Bronchial epithelial cell (primary cell): ENCODE measurements around the gene NNAT. TPM values are rescaled to one million over a fixed set of nuclear protein-coding genes. Genes with fewer than 3 reads are reported as not detected.

Source experiments
- DNase-seq: peaks from one replicate; pipeline ENCODE4 v3.0.0-alpha.2; 2010; ENCODE audit warnings: low read depth
- FAIRE-seq: peaks from 2 replicates; lab custom pipeline; 2011; peaks lifted over from hg19 to GRCh38; lab: Jason Lieb, UNC
- H3K27me3 ChIP-seq: 2 replicates; pipeline ENCODE4 v1.5.1; 2011; ENCODE audit warnings: low read length; ENCODE audit not compliant: control insufficient read depth, insufficient read depth
- H3K36me3 ChIP-seq: 2 replicates; pipeline ENCODE4 v1.5.1; 2011; ENCODE audit warnings: low read length; ENCODE audit not compliant: control insufficient read depth, insufficient read depth
- H3K4me3 ChIP-seq: 2 replicates; pipeline ENCODE4 v1.5.1; 2011; ENCODE audit warnings: mild to moderate bottlenecking, low read depth, low read length, control low read depth
- CTCF ChIP-seq: IDR thresholded peaks from 2 replicates; pipeline ENCODE4 v1.5.1; 2011; ENCODE audit warnings: mild to moderate bottlenecking, moderate library complexity, low read length, control low read depth, inconsistent platforms; ENCODE audit not compliant: insufficient read depth, severe bottlenecking
- total RNA-seq: library from RNA; depleted of rRNA; stranded (reverse); fragments of >200 nt; gene quantifications from 2 replicates; pipeline ENCODE4 v1.2.1, GENCODE V29; 2014

The NNAT gene
- total RNA-seq, 1 donor from 2014 or later: not detected

GRCh38 chr20:37503256-37503927 lies 17.7 kb upstream of the NNAT start:
- DNase-seq: no peak
- peak; percentile 40 for FAIRE-seq
- no peak overlapping the region for H3K4me3 ChIP-seq
- H3K36me3 ChIP-seq: no peaks in the 10 kb centered on the region
- H3K27me3 ChIP-seq: no peaks in the 10 kb centered on the region
- TF ChIP-seq CTCF: no peak

- no peak for TF ChIP-seq CTCF
- FAIRE-seq (no peak), DNase-seq (peak; percentile 29)
- H3K27me3 ChIP-seq: no peaks in the 10 kb centered on the region
- peaks cover 5% of the 10 kb centered on the region for H3K36me3 ChIP-seq
- H3K4me3 ChIP-seq: no peak overlapping the region
Observed at GRCh38 chr20:37504404-37505096, 16.5 kb upstream of the NNAT start.

- DNase-seq (no peak), FAIRE-seq (no peak)
- no peaks in the 10 kb centered on the region for H3K27me3 ChIP-seq
- no peak overlapping the region for H3K4me3 ChIP-seq
- TF ChIP-seq CTCF: no peak
- H3K36me3 ChIP-seq: peaks cover 5% of the 10 kb centered on the region
Observed at GRCh38 chr20:37505263-37506151, 15.5 kb upstream of the NNAT start.

GRCh38 chr20:37506152-37506725 lies 14.8 kb upstream of the NNAT start:
- H3K4me3 ChIP-seq: no peak overlapping the region
- no peak for DNase-seq
- H3K27me3 ChIP-seq: no peaks in the 10 kb centered on the region
- FAIRE-seq: peak; percentile 58
- H3K36me3 ChIP-seq: peaks cover 5% of the 10 kb centered on the region
- TF ChIP-seq CTCF: no peak

GRCh38 chr20:37510226-37510625 lies 10.8 kb upstream of the NNAT start:
- no peak for TF ChIP-seq CTCF
- Histone ChIP-seq H3K36me3 (peaks cover 17% of the 10 kb centered on the region), H3K27me3 (no peaks in the 10 kb centered on the region), H3K4me3 (no peak overlapping the region)
- DNase-seq (no peak), FAIRE-seq (no peak)
